D721Med (cell line): ENCODE results near the gene C1QTNF6.
"Not testable (repeated sequence)": the region's sequence is repeated elsewhere in the genome, so short reads cannot be mapped to it uniquely, and the experiment has no call there.

Source experiments
- DNase-seq: peaks from one replicate; pipeline ENCODE4 v3.0.0; 2011; ENCODE audit warnings: low spot score; ENCODE audit not compliant: insufficient read length
- FAIRE-seq: peaks from 2 replicates; lab custom pipeline; 2011; peaks lifted over from hg19 to GRCh38; lab: Jason Lieb, UNC
- TF ChIP-seq, protein P1 (sequence below): IDR thresholded peaks from 2 replicates; pipeline ENCODE4 v1.5.1; 2012; ENCODE audit warnings: mild to moderate bottlenecking, control low read depth; ENCODE audit not compliant: insufficient read depth; ENCODE audit errors: missing control alignments

C1QTNF6 gene

DNA sequence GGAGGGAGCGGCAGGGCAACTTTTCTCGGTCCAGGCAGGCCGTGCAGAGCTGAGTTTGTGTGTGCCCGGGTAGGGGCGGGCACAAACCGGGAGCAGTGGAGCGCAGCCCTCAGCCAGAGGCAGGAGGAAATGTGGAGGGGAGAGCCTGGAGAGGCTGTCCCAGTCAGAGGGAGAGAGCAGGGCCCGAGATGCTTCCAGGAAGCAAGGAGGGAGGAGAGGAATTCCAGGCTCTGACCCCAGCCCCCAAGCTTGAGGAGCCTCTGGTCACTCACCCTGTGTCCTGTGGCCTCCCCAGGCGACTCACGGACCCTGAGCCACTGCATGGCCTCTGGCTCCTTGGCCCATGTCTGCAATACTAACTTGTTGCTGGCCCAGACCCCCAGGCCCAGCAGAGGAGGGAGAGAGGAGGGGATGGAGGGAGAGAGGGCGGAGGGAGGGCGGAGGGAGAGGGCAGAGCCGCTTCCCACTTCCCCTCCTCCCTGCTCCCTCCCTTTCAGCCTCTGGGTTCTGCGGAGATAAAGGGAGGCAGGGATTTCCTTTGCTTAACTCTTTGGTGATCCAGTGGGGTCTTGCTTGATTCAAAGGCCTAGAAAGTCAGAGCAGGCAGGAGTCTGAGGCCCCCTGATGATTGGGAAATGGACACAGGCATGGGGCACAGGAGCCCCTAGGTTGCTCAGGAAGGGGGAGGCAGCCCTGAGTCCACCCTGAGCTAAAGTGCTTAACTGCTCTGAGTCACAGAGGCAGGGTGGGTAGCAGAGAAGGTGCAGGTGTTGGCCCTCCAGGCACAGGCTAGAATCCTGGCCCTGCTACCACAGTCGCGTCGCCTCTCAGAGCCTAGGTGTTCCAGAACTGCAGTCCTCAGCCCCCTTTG is at the start of gene C1QTNF6:
Gene C1QTNF6, minus strand, starts transcription at position 357 of the 871 bp plus-strand sequence. Its CDS starts 34 bp downstream, at position 323.
- TF ChIP-seq, protein P1, sequence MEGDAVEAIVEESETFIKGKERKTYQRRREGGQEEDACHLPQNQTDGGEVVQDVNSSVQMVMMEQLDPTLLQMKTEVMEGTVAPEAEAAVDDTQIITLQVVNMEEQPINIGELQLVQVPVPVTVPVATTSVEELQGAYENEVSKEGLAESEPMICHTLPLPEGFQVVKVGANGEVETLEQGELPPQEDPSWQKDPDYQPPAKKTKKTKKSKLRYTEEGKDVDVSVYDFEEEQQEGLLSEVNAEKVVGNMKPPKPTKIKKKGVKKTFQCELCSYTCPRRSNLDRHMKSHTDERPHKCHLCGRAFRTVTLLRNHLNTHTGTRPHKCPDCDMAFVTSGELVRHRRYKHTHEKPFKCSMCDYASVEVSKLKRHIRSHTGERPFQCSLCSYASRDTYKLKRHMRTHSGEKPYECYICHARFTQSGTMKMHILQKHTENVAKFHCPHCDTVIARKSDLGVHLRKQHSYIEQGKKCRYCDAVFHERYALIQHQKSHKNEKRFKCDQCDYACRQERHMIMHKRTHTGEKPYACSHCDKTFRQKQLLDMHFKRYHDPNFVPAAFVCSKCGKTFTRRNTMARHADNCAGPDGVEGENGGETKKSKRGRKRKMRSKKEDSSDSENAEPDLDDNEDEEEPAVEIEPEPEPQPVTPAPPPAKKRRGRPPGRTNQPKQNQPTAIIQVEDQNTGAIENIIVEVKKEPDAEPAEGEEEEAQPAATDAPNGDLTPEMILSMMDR = no peak
- FAIRE-seq (no peak), DNase-seq (no peak)

DNA sequence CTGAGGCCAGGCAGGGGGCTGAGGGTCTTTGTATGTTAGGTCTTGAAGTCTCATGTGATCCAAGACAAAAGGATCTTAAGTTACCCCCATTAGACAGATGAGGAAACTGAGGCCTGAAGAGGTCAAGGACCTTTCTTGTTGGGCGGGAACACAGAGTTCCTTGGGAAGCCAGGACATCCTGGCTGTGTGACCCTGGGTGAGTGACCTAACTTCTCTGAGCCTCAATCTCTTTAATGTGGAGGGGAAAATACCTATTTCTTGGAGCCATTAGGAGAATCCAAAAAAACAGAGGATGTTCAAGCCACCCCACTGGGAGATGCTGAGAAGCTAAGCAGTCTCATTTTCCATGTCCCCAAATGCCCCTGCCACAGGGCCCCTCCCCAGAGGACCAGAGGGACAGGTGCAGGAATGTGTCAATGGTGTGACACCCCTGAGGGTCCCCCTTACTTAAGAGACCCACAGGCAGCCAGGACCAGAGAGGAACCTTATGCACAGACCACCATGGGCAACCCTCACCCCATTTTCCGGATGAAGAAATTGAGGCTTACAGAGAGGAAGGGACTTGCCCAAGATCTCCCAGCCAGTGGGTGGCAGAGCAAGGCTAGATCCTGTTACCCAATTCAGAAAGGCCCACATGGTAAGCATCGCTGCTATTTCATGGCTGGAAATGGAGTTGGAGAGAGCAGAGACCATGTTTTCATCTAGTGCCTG is 48.0 kb upstream of the C1QTNF6 start:
- DNase-seq (no peak), FAIRE-seq (no peak)
- TF ChIP-seq, protein P1 = no peak

GRCh38 chr22:37234736-37235711 is 47.0 kb upstream of the C1QTNF6 start:
- DNase-seq (no peak), FAIRE-seq (no peak)
- TF ChIP-seq, protein P1 = no peak

DNA sequence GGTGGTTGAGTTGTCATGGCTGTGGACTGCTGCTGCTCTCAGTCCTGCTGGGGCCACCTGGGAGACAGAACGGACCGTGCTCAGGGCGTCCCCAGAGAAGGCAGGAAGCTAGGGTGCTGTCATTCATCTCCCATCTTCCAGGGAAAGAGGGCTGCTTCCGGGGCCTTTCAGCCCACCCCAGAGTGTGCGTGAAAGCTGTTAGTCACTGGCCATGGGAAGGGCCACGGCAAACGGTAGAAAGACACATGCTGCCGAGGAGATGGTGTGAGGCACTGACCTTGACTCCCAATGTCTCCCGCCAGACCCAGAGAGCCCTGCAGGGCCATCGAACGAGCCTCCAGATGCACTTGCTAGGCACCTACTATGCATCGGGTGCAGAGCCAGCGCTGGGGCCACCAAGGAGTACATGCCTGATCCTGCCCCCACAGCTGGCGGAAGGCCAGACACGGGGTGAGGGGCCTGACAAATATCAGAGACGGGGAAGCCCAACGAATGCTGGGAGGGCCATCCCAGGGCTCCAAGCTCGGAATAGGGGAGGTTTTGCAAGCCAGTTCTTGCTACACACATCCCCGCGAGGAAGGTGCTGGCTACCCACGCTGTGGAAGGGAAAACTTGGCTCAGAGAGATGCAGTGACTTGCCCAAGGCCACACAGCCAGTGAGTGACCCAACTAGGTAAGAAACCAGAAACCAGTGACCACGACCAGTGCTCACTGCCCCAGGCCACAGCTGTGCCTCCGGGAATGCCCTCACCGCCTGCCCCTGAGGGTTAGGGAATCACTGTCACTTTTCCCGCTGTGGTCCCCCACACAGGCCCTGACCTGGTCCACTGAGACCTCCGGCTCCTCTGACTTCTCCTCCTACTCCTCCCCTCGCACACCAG is 45.9 kb upstream of the C1QTNF6 start:
- DNase-seq (no peak), FAIRE-seq (no peak)
- TF ChIP-seq, protein P1 = no peak

DNA sequence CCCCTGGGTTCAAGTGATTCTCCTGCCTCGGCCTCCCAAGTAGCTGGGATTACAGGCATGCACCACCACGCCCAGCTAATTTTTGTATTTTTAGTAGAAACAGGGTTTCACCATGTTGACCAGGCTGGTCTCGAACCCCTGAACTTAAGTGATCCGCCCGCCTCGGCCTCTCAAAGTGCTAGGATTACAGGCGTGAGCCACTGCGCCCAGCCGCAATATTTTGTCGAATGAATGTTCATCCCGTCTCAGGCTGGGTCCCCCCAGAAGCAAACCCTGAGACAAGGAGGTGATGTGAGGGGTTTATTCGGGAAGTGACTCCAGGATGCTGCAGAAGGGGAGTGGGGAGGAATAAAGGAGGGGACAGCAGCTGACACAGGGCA is 45.3 kb upstream of the C1QTNF6 start:
- not testable (repeated sequence) for FAIRE-seq, DNase-seq

- FAIRE-seq (no peak), DNase-seq (no peak)
- TF ChIP-seq, protein P1 = no peak
Measured at GRCh38 chr22:37232140-37232998, 44.3 kb upstream of the C1QTNF6 start.
